ENCODE results near the gene GBP4.
A peak's percentile ranks its signal among the peaks of the same experiment; 100 is the strongest.

GBP4 gene

GRCh38 chr1:89167590-89168230, 31.0 kb downstream of the GBP4 start:
- Mint-ChIP-seq H3K9me3 (no peaks in the 10 kb centered on the region), H3K27me3 (ENCODE audit: low read depth, poor library complexity) (peaks cover 3% of the 10 kb centered on the region), H3K36me3 (ENCODE audit: low read depth) (no peaks in the 10 kb centered on the region), H3K27ac (no peak overlapping the region), H3K4me1 (no peaks in the 10 kb centered on the region), H3K4me3 (no peak overlapping the region)
- no peak for TF ChIP-seq CTCF (IDR thresholded peaks at IDR 0.05)
- no peak for DNase-seq

- Mint-ChIP-seq H3K4me3 (no peak overlapping the region), H3K9me3 (peaks cover 2% of the 10 kb centered on the region), H3K27me3 (ENCODE audit: low read depth, poor library complexity) (peaks cover 3% of the 10 kb centered on the region), H3K27ac (no peak overlapping the region), H3K4me1 (no peaks in the 10 kb centered on the region), H3K36me3 (ENCODE audit: low read depth) (no peaks in the 10 kb centered on the region)
- no peak for DNase-seq
- TF ChIP-seq CTCF (IDR thresholded peaks at IDR 0.05) = no peak
Observed at GRCh38 chr1:89166705-89167104, 32.0 kb downstream of the GBP4 start.

- no peaks in the 10 kb centered on the region for H3K36me3 Mint-ChIP-seq (ENCODE audit: low read depth)
- DNase-seq = no peak
- no peak overlapping the region for H3K27ac Mint-ChIP-seq
- no peak for TF ChIP-seq CTCF (IDR thresholded peaks at IDR 0.05)
- no peak overlapping the region for H3K4me3 Mint-ChIP-seq
- no peaks in the 10 kb centered on the region for H3K4me1 Mint-ChIP-seq
- H3K27me3 Mint-ChIP-seq (ENCODE audit: low read depth, poor library complexity) = peaks cover 3% of the 10 kb centered on the region
- H3K9me3 Mint-ChIP-seq = peaks cover 8% of the 10 kb centered on the region
Observed at GRCh38 chr1:89165811-89166210, 32.9 kb downstream of the GBP4 start.

- H3K36me3 Mint-ChIP-seq (ENCODE audit: low read depth) = no peaks in the 10 kb centered on the region
- no peak for DNase-seq
- H3K4me3 Mint-ChIP-seq = no peak overlapping the region
- H3K27me3 Mint-ChIP-seq (ENCODE audit: low read depth, poor library complexity) = peaks cover 15% of the 10 kb centered on the region
- H3K9me3 Mint-ChIP-seq = peaks cover 4% of the 10 kb centered on the region
- no peaks in the 10 kb centered on the region for H3K4me1 Mint-ChIP-seq
- H3K27ac Mint-ChIP-seq = no peak overlapping the region
- TF ChIP-seq CTCF (IDR thresholded peaks at IDR 0.05) = no peak
Observed at GRCh38 chr1:89151047-89151446, 47.7 kb downstream of the GBP4 start.

- no peaks in the 10 kb centered on the region for H3K36me3 Mint-ChIP-seq (ENCODE audit: low read depth)
- no peak for DNase-seq
- no peak for TF ChIP-seq CTCF (IDR thresholded peaks at IDR 0.05)
- H3K27ac Mint-ChIP-seq = no peak overlapping the region
- H3K9me3 Mint-ChIP-seq = no peaks in the 10 kb centered on the region
- H3K4me3 Mint-ChIP-seq = no peak overlapping the region
- H3K4me1 Mint-ChIP-seq = no peaks in the 10 kb centered on the region
- peaks cover 11% of the 10 kb centered on the region for H3K27me3 Mint-ChIP-seq (ENCODE audit: low read depth, poor library complexity)
Observed at GRCh38 chr1:89149976-89150375, 48.8 kb downstream of the GBP4 start.

- peak; percentile 18 for DNase-seq
- H3K27me3 Mint-ChIP-seq (ENCODE audit: low read depth, poor library complexity) = peaks cover 13% of the 10 kb centered on the region
- no peaks in the 10 kb centered on the region for H3K36me3 Mint-ChIP-seq (ENCODE audit: low read depth)
- no peak overlapping the region for H3K4me3 Mint-ChIP-seq
- H3K4me1 Mint-ChIP-seq = no peaks in the 10 kb centered on the region
- TF ChIP-seq CTCF (IDR thresholded peaks at IDR 0.05) = no peak
- no peak overlapping the region for H3K27ac Mint-ChIP-seq
- H3K9me3 Mint-ChIP-seq = no peaks in the 10 kb centered on the region
Observed at GRCh38 chr1:89149229-89149628, 49.5 kb downstream of the GBP4 start.
